T-cell (primary cell): ENCODE results near the gene LRCOL1. TPM values are rescaled to one million over a fixed set of nuclear protein-coding genes. Genes with fewer than 3 reads are reported as not detected.

Experiments
- ATAC-seq, 4 experiments: fragments of 200-7000 bp in 3 of 4; fragments of 150-1000 bp in 1 of 4; cut with Tn5 transposase; replicated peaks in 1 of 4; 1 replicate in 3 of 4; 2 replicates in 1 of 4; pipeline ENCODE4 v1.10.0; 2021; ENCODE audit warnings: moderate library complexity in 3 of 4, mild to moderate bottlenecking in 2 of 4, moderate number of reproducible peaks in 1 of 4
- CTCF ChIA-PET, 2 donors: fragments of 300-600 bp; sonication (Branson Sonifier 250); formaldehyde crosslinking; loops; one replicate each; lab custom pipeline; 2022; ENCODE audit warnings: antibody characterized with exemption in 2 of 2; lab: Charles Lee
- POLR2A ChIA-PET, 2 donors: fragments of 300-600 bp; sonication (Branson Sonifier 250); formaldehyde crosslinking; loops; one replicate each; lab custom pipeline; 2022; ENCODE audit warnings: antibody characterized with exemption in 2 of 2; lab: Charles Lee
- DNase-seq, 35 experiments: peaks; one replicate each; pipeline versions ENCODE4 v3.0.0 to v3.0.0-alpha.2; 2013 to 2023
- H3K27ac ChIP-seq: one replicate; pipeline ENCODE4 v1.5.1; 2013; ENCODE audit warnings: low read length
- H3K27me3 ChIP-seq, 2 experiments: replicated peaks in 1 of 2; 1 replicate in 1 of 2; 2 replicates in 1 of 2; pipeline versions ENCODE4 v1.6.1 to v1.7.0; 2013; ENCODE audit warnings: low read length in 1 of 2, mixed read lengths in 1 of 2; ENCODE audit not compliant: control insufficient read depth in 2 of 2, insufficient read depth in 2 of 2; ENCODE audit errors: extremely low read depth in 1 of 2
- H3K36me3 ChIP-seq, 2 donors: 1 replicate in 1 of 2; 2 replicates in 1 of 2; pipeline versions ENCODE4 v1.6.1 to v1.7.0; 2013; ENCODE audit warnings: low read length in 1 of 2; ENCODE audit not compliant: control insufficient read depth in 2 of 2, insufficient read depth in 1 of 2; ENCODE audit errors: extremely low read depth in 1 of 2
- H3K4me1 ChIP-seq, 2 experiments: 1 replicate in 1 of 2; 2 replicates in 1 of 2; pipeline versions ENCODE4 v1.6.1 to v1.7.0; 2013; ENCODE audit warnings: low read length in 2 of 2, mixed read lengths in 1 of 2; ENCODE audit not compliant: insufficient read depth in 2 of 2, control insufficient read depth in 1 of 2; ENCODE audit errors: extremely low read depth in 1 of 2
- H3K4me3 ChIP-seq, 2 donors: 1 replicate in 1 of 2; 2 replicates in 1 of 2; pipeline versions ENCODE4 v1.5.1 to v1.7.0; 2013; ENCODE audit warnings: mild to moderate bottlenecking in 2 of 2, low read length in 1 of 2, moderate library complexity in 1 of 2; ENCODE audit not compliant: control insufficient read depth in 1 of 2; ENCODE audit errors: extremely low read depth in 1 of 2
- H3K9me3 ChIP-seq: 2 replicates; pipeline ENCODE4 v1.7.0; 2013
- H3K27ac Mint-ChIP-seq, 2 donors: one replicate each; pipeline ENCODE4 v1.8.0; 2020 to 2021; ENCODE audit warnings: mild to moderate bottlenecking in 2 of 2, mixed read lengths in 2 of 2
- H3K27me3 Mint-ChIP-seq, 2 donors: one replicate each; pipeline ENCODE4 v1.8.0; 2021 to 2022; ENCODE audit warnings: mixed read lengths in 2 of 2
- H3K36me3 Mint-ChIP-seq: one replicate; pipeline ENCODE4 v1.8.0; 2021; ENCODE audit warnings: mixed read lengths
- H3K4me1 Mint-ChIP-seq, 3 donors: one replicate each; pipeline ENCODE4 v1.8.0; 2020 to 2022; ENCODE audit warnings: mixed read lengths in 3 of 3, mild to moderate bottlenecking in 1 of 3
- H3K4me3 Mint-ChIP-seq, 3 donors: one replicate each; pipeline ENCODE4 v1.8.0; 2020 to 2022; ENCODE audit warnings: mild to moderate bottlenecking in 3 of 3, mixed read lengths in 3 of 3, moderate library complexity in 3 of 3
- H3K9me3 Mint-ChIP-seq, 3 donors: one replicate each; pipeline ENCODE4 v1.8.0; 2020 to 2022; ENCODE audit warnings: mixed read lengths in 3 of 3
- WGBS: methylation state at CpG from one replicate; pipeline ENCODE4 v1.1.5; 2013; ENCODE audit warnings: missing lambda C conversion rate; ENCODE audit not compliant: insufficient coverage; 5-methylcytosine and 5-hydroxymethylcytosine counted together
- total RNA-seq, 35 experiments: library from RNA in 6 of 35; stranded (reverse) in 6 of 35; fragments of 120-200 nt in 1 of 35; gene quantifications; one replicate each; pipeline versions ENCODE4 v1.2.1 to v1.2.4 and lab custom pipeline; 2013 to 2026

LRCOL1 gene
- total RNA-seq, 5 donors from 2014 or later (not counting 1 experiment from before 2014, with no cell fraction given): not detected

- no peaks in the 10 kb centered on the region for H3K27me3 ChIP-seq
- H3K4me1 ChIP-seq: no peaks in the 10 kb centered on the region
- POLR2A ChIA-PET: no interaction called here
- WGBS: 95% methylated on average over 9 of the region's 12 CpGs
- peaks cover 12 to 30% of the 10 kb centered on the region in 2 donors for H3K36me3 ChIP-seq
- Mint-ChIP-seq H3K27ac (no peak overlapping the region), H3K36me3 (peaks cover 16% of the 10 kb centered on the region), H3K4me1 (no peaks in the 10 kb centered on the region), H3K4me3 (no peak overlapping the region), H3K9me3 (no peaks in the 10 kb centered on the region), H3K27me3 (no peaks in the 10 kb centered on the region)
- H3K27ac ChIP-seq: no peak overlapping the region
- no peaks in the 10 kb centered on the region for H3K9me3 ChIP-seq
- ATAC-seq (no peak), DNase-seq (no peak)
- H3K4me3 ChIP-seq: no peak overlapping the region
- CTCF ChIA-PET: no interaction called here
These were observed 29.6 kb downstream of the LRCOL1 start for GRCh38 chr12:132580701-132581292.

- POLR2A ChIA-PET: no interaction called here
- Histone ChIP-seq H3K4me1 (no peaks in the 10 kb centered on the region), H3K27me3 (no peaks in the 10 kb centered on the region), H3K4me3 (no peak overlapping the region), H3K9me3 (no peaks in the 10 kb centered on the region), H3K36me3 (peaks cover 12 to 31% of the 10 kb centered on the region in 2 donors), H3K27ac (no peak overlapping the region)
- peaks cover 16% of the 10 kb centered on the region for H3K36me3 Mint-ChIP-seq
- ATAC-seq: no peak
- H3K27ac Mint-ChIP-seq: no peak overlapping the region
- no peak for DNase-seq
- H3K27me3 Mint-ChIP-seq: no peaks in the 10 kb centered on the region
- H3K4me3 Mint-ChIP-seq: no peak overlapping the region
- H3K9me3 Mint-ChIP-seq: no peaks in the 10 kb centered on the region
- H3K4me1 Mint-ChIP-seq: no peaks in the 10 kb centered on the region
- CTCF ChIA-PET: no interaction called here
- 90% methylated on average over 5 of the region's 12 CpGs for WGBS
These were observed 30.6 kb downstream of the LRCOL1 start for GRCh38 chr12:132579744-132580143.

GRCh38 chr12:132578826-132579225 is 31.6 kb downstream of the LRCOL1 start:
- H3K9me3 ChIP-seq: no peaks in the 10 kb centered on the region
- no peak overlapping the region for H3K4me3 ChIP-seq

GRCh38 chr12:132578118-132578517 is 32.3 kb downstream of the LRCOL1 start:
- no peaks in the 10 kb centered on the region for H3K27me3 Mint-ChIP-seq
- H3K27ac Mint-ChIP-seq: no peak overlapping the region
- no peak overlapping the region for H3K4me3 Mint-ChIP-seq
- H3K4me1 Mint-ChIP-seq: no peaks in the 10 kb centered on the region
- DNase-seq: no peak
- POLR2A ChIA-PET: no interaction called here
- Histone ChIP-seq H3K27me3 (no peaks in the 10 kb centered on the region), H3K4me3 (no peak overlapping the region), H3K4me1 (no peaks in the 10 kb centered on the region), H3K36me3 (peaks cover 21 to 40% of the 10 kb centered on the region in 2 donors), H3K9me3 (no peaks in the 10 kb centered on the region), H3K27ac (no peak overlapping the region)
- H3K36me3 Mint-ChIP-seq: peaks cover 11% of the 10 kb centered on the region
- no peak for ATAC-seq
- 93% methylated on average over 6 of the region's 11 CpGs for WGBS
- CTCF ChIA-PET: no interaction called here
- no peaks in the 10 kb centered on the region for H3K9me3 Mint-ChIP-seq

More at GRCh38 chr12:132578826-132579225, 31.6 kb downstream of the LRCOL1 start:
- H3K27me3 Mint-ChIP-seq: no peaks in the 10 kb centered on the region
- no peak for DNase-seq
- 89% methylated on average over 5 of the region's 11 CpGs for WGBS
- ATAC-seq: no peak
- H3K4me1 Mint-ChIP-seq: no peaks in the 10 kb centered on the region
- H3K4me3 Mint-ChIP-seq: no peak overlapping the region
- H3K9me3 Mint-ChIP-seq: no peaks in the 10 kb centered on the region
- Histone ChIP-seq H3K27ac (no peak overlapping the region), H3K36me3 (peaks cover 19 to 36% of the 10 kb centered on the region in 2 donors), H3K4me1 (no peaks in the 10 kb centered on the region), H3K27me3 (no peaks in the 10 kb centered on the region)
- H3K36me3 Mint-ChIP-seq: peaks cover 13% of the 10 kb centered on the region
- ChIA-PET CTCF (no interaction called here), POLR2A (no interaction called here)
- H3K27ac Mint-ChIP-seq: no peak overlapping the region

- no peak overlapping the region for H3K4me3 Mint-ChIP-seq
- H3K36me3 ChIP-seq: peaks cover 22 to 41% of the 10 kb centered on the region in 2 donors
- POLR2A ChIA-PET: no interaction called here
These were observed 33.0 kb downstream of the LRCOL1 start for GRCh38 chr12:132577191-132577920.

GRCh38 chr12:132576701-132577100 is 33.7 kb downstream of the LRCOL1 start:
- Mint-ChIP-seq H3K36me3 (peaks cover 11% of the 10 kb centered on the region), H3K9me3 (no peaks in the 10 kb centered on the region), H3K4me1 (no peaks in the 10 kb centered on the region), H3K4me3 (no peak overlapping the region), H3K27ac (no peak overlapping the region), H3K27me3 (no peaks in the 10 kb centered on the region)
- Histone ChIP-seq H3K27ac (no peak overlapping the region), H3K9me3 (no peaks in the 10 kb centered on the region), H3K4me3 (no peak overlapping the region), H3K4me1 (no peaks in the 10 kb centered on the region), H3K36me3 (peaks cover 20 to 38% of the 10 kb centered on the region in 2 donors), H3K27me3 (no peaks in the 10 kb centered on the region)
- DNase-seq: no peak
- no peak for ATAC-seq
- POLR2A ChIA-PET: no interaction called here
- CTCF ChIA-PET: no interaction called here
- WGBS: 97% methylated on average over 7 of the region's 12 CpGs

More at GRCh38 chr12:132577191-132577920, 33.0 kb downstream of the LRCOL1 start:
- H3K9me3 ChIP-seq: no peaks in the 10 kb centered on the region
- no peak overlapping the region for H3K27ac Mint-ChIP-seq
- no peaks in the 10 kb centered on the region for H3K4me1 Mint-ChIP-seq
- DNase-seq (no peak), ATAC-seq (no peak)
- no peak overlapping the region for H3K4me3 ChIP-seq
- H3K27me3 ChIP-seq: no peaks in the 10 kb centered on the region
- H3K27me3 Mint-ChIP-seq: no peaks in the 10 kb centered on the region
- 92% methylated on average over 13 of the region's 22 CpGs for WGBS
- H3K4me1 ChIP-seq: no peaks in the 10 kb centered on the region
- H3K27ac ChIP-seq: no peak overlapping the region
- peaks cover 11% of the 10 kb centered on the region for H3K36me3 Mint-ChIP-seq
- H3K9me3 Mint-ChIP-seq: no peaks in the 10 kb centered on the region
- CTCF ChIA-PET: no interaction called here
